ENCODE data around the gene PLAU.

DNA sequence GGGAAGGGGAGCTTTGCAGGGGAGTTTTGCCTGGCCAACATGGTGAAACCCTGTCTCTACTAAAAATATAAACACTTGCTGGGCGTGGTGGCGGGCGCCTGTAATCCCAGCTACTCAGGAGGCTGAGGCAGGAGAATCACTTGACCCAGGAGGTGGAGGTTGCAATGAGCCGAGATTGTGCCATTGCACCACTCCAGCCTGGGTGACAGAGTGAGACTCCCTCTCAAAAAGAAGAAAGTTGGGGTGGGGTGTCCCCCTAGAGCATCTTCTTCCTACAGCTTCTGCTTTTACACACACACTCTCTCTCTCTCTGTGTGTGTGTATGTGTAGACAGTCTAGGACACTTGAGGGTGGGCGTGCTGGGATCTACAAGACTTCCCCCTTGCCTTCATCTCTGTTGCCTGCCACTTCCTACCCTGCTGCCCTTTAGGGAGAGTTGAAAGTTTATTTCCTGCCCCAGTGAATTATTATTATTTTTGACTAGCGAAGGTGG, 21.7 kb downstream of the PLAU start:
- TF ChIP-seq, protein P1, sequence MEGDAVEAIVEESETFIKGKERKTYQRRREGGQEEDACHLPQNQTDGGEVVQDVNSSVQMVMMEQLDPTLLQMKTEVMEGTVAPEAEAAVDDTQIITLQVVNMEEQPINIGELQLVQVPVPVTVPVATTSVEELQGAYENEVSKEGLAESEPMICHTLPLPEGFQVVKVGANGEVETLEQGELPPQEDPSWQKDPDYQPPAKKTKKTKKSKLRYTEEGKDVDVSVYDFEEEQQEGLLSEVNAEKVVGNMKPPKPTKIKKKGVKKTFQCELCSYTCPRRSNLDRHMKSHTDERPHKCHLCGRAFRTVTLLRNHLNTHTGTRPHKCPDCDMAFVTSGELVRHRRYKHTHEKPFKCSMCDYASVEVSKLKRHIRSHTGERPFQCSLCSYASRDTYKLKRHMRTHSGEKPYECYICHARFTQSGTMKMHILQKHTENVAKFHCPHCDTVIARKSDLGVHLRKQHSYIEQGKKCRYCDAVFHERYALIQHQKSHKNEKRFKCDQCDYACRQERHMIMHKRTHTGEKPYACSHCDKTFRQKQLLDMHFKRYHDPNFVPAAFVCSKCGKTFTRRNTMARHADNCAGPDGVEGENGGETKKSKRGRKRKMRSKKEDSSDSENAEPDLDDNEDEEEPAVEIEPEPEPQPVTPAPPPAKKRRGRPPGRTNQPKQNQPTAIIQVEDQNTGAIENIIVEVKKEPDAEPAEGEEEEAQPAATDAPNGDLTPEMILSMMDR (conservative IDR thresholded peaks at IDR 0.05; ENCODE audit: low read depth, low read length), result no peak
- TF ChIP-seq MAZ (IDR thresholded peaks at IDR 0.05; ENCODE audit: borderline replicate concordance, low read depth, low read length) (no peak), RCOR1 (IDR thresholded peaks at IDR 0.05; ENCODE audit: insufficient replicate concordance, low read length) (no peak), POLR2A (IDR thresholded peaks at IDR 0.05; ENCODE audit: low read depth, low read length) (no peak), NFE2L2 (IDR thresholded peaks at IDR 0.05; ENCODE audit: low read depth, low read length) (no peak), RAD21 (IDR thresholded peaks at IDR 0.05; ENCODE audit: low read length) (no peak), MAFK (IDR thresholded peaks at IDR 0.05; ENCODE audit: low read depth, low read length) (no peak), FOS (IDR thresholded peaks at IDR 0.05; ENCODE audit: low read depth, low read length) (no peak), MXI1 (IDR thresholded peaks at IDR 0.05; ENCODE audit: borderline replicate concordance, low read depth, low read length) (no peak), RFX5 (IDR thresholded peaks at IDR 0.05; ENCODE audit: low read depth, low read length) (no peak), BHLHE40 (IDR thresholded peaks at IDR 0.05; ENCODE audit: low read depth, low read length) (no peak), CEBPB (IDR thresholded peaks at IDR 0.05; ENCODE audit: low read depth, low read length) (no peak)
- TF ChIP-seq, protein P2, sequence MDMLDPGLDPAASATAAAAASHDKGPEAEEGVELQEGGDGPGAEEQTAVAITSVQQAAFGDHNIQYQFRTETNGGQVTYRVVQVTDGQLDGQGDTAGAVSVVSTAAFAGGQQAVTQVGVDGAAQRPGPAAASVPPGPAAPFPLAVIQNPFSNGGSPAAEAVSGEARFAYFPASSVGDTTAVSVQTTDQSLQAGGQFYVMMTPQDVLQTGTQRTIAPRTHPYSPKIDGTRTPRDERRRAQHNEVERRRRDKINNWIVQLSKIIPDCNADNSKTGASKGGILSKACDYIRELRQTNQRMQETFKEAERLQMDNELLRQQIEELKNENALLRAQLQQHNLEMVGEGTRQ (IDR thresholded peaks at IDR 0.05; ENCODE audit: low read depth, low read length), result no peak
- TF ChIP-seq, protein P3, sequence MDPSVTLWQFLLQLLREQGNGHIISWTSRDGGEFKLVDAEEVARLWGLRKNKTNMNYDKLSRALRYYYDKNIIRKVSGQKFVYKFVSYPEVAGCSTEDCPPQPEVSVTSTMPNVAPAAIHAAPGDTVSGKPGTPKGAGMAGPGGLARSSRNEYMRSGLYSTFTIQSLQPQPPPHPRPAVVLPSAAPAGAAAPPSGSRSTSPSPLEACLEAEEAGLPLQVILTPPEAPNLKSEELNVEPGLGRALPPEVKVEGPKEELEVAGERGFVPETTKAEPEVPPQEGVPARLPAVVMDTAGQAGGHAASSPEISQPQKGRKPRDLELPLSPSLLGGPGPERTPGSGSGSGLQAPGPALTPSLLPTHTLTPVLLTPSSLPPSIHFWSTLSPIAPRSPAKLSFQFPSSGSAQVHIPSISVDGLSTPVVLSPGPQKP (IDR thresholded peaks at IDR 0.05; ENCODE audit: borderline replicate concordance, low read depth, low read length), result no peak
